ENCODE data around the gene ALPP. TPM values are rescaled to one million over a fixed set of nuclear protein-coding genes. Genes with fewer than 3 reads are reported as not detected.
"Not testable (repeated sequence)": the region's sequence is repeated elsewhere in the genome, so short reads cannot be mapped to it uniquely, and the experiment has no call there.

The ALPP gene
- total RNA-seq, 1 donor from 2014 or later, result not detected

DNA sequence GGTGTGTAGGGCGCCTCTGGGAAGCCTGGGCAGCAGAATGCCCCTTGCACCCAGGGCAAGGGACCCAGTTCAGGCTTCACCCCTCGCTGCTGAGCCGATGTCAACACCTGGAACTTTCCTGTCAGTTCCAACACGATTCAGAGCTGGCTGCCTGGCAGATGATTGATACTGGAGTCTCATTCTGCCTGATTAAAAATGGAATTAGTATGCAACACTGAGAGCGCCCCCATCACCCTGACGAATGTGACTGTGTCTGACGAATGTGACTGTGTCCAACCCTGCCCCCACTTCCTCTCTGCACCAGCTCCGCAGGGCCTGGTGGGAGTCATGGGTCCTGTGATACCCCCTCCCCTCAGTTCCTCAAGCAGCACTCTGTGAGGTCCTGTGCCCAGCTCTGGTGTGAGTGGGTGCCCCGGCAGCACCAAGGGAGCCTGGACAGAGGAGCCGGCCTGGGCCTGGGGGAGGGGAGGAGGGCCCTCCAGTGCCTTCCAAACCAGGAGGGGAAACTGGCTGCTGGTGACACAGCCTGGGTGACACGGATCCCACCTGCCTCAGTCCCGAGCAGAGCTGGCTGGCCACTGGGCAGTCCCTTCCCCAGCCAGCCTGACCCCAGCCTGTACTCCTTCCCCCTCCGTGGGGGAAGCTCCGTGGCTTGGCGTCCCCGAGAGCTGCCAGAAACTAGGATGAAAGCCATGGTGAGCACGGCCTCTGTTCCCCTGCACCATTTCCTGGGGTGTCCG, 41.4 kb upstream of the ALPP start:
- Mint-ChIP-seq H3K27ac (ENCODE audit: unreplicated experiment) (no peak overlapping the region), H3K27me3 (ENCODE audit: low read depth) (no peaks in the 10 kb centered on the region), H3K9me3 (no peaks in the 10 kb centered on the region), H3K4me1 (peaks cover 4% of the 10 kb centered on the region), H3K36me3 (ENCODE audit: low read depth) (no peaks in the 10 kb centered on the region), H3K4me3 (no peak overlapping the region)
- DNase-seq (ENCODE audit: low read depth, low spot score), result no peak
- TF ChIP-seq, protein P1, sequence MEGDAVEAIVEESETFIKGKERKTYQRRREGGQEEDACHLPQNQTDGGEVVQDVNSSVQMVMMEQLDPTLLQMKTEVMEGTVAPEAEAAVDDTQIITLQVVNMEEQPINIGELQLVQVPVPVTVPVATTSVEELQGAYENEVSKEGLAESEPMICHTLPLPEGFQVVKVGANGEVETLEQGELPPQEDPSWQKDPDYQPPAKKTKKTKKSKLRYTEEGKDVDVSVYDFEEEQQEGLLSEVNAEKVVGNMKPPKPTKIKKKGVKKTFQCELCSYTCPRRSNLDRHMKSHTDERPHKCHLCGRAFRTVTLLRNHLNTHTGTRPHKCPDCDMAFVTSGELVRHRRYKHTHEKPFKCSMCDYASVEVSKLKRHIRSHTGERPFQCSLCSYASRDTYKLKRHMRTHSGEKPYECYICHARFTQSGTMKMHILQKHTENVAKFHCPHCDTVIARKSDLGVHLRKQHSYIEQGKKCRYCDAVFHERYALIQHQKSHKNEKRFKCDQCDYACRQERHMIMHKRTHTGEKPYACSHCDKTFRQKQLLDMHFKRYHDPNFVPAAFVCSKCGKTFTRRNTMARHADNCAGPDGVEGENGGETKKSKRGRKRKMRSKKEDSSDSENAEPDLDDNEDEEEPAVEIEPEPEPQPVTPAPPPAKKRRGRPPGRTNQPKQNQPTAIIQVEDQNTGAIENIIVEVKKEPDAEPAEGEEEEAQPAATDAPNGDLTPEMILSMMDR (conservative IDR thresholded peaks at IDR 0.05), result no peak

DNA sequence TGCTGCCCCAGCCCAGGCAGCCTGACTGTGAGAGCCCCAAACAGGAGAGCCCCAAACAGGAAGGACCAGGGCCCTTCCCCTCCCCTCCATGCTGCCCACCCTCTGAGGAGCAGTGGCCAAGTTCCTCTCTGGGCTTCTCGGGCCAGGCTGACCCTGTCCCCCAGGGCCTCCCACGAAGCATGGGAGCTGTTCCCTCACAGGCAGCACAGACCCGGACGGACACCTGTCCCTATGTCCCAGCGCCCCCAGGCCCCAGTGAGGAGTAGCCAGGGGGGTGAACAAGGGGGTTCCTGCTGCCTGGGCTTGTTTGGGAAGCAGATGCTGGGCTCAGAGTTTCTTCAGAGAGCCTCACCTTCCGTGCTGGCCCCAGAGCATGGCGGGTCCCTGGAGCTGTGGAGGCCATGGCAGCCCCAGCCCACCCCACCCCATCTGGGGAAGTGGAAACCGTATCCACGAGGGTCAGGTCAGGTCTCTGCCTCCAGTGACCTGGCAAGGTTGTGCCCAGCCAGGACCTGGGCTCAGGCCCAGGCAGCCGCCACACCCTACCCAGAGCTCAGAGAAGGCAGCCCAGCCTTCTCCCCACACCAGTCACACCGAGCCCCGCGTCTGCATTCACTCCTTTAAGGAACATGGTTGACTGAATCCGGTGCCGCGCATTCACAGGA, 40.3 kb upstream of the ALPP start:
- not testable (repeated sequence) for DNase-seq (ENCODE audit: low read depth, low spot score); H3K27me3 Mint-ChIP-seq (ENCODE audit: low read depth); H3K4me1 Mint-ChIP-seq; H3K9me3 Mint-ChIP-seq; H3K4me3 Mint-ChIP-seq; H3K36me3 Mint-ChIP-seq (ENCODE audit: low read depth)
- H3K27ac Mint-ChIP-seq (ENCODE audit: unreplicated experiment), result peak overlapping the region; percentile 82

DNA sequence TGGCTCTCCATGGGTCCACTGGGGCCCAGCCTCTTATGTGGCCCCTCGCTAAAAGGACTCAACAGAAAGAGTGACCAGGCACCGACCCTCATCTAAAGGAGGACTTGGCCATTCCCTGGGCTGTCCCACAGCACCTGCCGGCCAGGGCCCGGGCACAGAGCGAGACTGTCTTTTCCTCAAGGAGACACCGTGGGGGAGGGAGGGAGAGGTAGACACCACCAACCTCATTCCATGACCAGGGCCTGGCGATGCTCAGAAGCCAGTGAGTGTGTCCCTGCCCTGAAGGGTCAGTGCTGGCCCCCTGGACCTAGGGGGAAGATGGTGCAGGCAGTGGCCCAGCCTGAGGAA, 39.8 kb upstream of the ALPP start:
- DNase-seq (ENCODE audit: low read depth, low spot score), result no peak
- no peaks in the 10 kb centered on the region for H3K36me3 Mint-ChIP-seq (ENCODE audit: low read depth)
- no peaks in the 10 kb centered on the region for H3K9me3 Mint-ChIP-seq
- H3K27ac Mint-ChIP-seq (ENCODE audit: unreplicated experiment), result peak overlapping the region; percentile 82
- H3K4me3 Mint-ChIP-seq, result no peak overlapping the region
- TF ChIP-seq, protein P1 (conservative IDR thresholded peaks at IDR 0.05), result no peak
- H3K4me1 Mint-ChIP-seq, result peaks cover 7% of the 10 kb centered on the region
- no peaks in the 10 kb centered on the region for H3K27me3 Mint-ChIP-seq (ENCODE audit: low read depth)

DNA sequence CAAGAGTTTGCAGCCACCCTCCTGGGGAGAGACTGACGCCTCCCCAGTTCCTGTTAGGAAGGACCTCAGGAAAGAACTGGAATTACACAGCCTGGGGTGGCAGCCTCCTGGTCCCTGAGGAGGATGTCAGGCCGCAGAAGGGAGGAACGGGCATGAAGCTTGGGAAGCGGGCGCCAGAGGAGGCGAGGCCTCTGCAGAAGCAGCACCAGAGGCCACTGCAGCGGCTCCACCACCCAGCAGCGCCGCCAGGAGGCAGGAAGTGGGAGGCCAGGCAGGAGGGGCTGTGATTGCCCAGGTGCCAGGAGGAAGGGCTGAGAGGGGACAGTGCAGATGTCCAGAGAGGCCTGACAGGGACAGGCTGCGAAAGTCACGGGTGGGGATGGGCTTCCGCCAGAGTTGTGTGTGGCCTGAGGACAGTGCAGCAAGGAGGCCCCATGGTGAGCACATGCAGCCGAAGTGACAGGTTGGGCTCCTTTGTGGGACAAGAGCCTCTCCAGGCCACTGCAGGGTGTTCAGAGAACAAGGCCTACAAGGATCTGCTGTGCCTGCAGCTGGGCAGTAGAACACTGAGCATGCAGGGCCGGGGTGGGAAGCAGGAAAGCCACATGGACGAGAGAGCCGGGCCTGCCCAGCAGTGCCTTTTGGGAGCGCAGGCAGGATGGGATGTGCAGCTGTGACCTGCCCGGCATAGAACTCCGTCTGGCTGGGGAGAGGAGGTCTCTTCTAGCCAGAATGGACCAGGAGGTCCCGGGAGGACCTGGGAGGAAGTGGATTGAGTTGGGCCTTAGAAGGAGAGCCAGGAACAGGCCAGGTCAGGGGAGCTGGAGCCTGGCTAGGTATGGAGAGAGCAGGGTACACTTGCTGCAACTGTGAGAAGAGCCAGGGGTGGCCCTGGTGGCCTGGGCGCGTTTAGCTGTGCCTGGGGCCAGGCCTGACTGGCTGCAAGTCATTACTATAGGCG, 39.1 kb upstream of the ALPP start:
- Mint-ChIP-seq H3K4me3 (no peak overlapping the region), H3K4me1 (peaks cover 7% of the 10 kb centered on the region), H3K36me3 (ENCODE audit: low read depth) (no peaks in the 10 kb centered on the region), H3K9me3 (no peaks in the 10 kb centered on the region), H3K27ac (ENCODE audit: unreplicated experiment) (peak overlapping the region; percentile 95), H3K27me3 (ENCODE audit: low read depth) (no peaks in the 10 kb centered on the region)
- no peak for DNase-seq (ENCODE audit: low read depth, low spot score)
- TF ChIP-seq, protein P1 (conservative IDR thresholded peaks at IDR 0.05), result peak; percentile 24

DNA sequence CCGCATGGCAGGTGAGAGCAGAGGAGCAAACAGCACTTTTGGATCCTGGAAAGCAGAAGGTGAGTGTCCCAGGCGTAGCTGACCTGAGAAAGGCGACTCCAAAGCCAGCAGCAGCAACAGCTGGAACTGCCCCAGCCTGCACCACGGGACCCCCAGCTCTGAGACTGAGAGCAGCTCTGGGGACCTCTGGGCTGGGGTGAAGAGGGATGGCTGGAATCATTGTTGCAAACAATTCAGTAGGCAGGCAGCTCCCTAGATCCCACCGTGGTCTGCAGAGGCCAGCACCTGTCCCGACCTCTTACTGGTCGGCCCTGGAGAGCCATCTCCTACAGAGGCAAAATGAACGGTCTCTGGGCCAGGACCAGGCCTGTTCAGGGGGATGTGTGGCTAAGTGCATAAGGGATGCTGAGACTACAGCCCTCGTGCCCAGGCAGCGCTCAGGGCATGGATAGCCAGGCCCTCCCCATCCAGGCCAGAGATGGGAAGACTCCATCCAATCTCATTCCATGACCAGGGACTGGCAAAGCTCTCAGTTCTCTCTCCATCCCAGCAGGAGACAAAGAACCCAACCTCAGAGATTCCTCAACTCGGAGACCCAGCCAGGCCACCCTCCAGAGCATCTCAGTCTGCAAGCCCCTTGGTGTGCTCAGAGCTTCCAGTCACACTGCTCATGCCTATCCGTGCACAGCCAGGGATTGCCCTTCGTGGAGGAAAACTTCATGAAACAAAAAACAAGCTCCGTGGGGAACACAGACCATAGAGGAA, 38.2 kb upstream of the ALPP start:
- peaks cover 7% of the 10 kb centered on the region for H3K4me1 Mint-ChIP-seq
- H3K27ac Mint-ChIP-seq (ENCODE audit: unreplicated experiment), result peak overlapping the region; percentile 95
- DNase-seq (ENCODE audit: low read depth, low spot score), result no peak
- no peaks in the 10 kb centered on the region for H3K36me3 Mint-ChIP-seq (ENCODE audit: low read depth)
- TF ChIP-seq, protein P1 (conservative IDR thresholded peaks at IDR 0.05), result no peak
- H3K4me3 Mint-ChIP-seq, result no peak overlapping the region
- H3K9me3 Mint-ChIP-seq, result no peaks in the 10 kb centered on the region
- H3K27me3 Mint-ChIP-seq (ENCODE audit: low read depth), result no peaks in the 10 kb centered on the region
